Neutrophil (primary cell): ENCODE data around the gene PCBD2.

Experiments used
- H3K27ac ChIP-seq: fragments of 200-600 bp; sonication (generic); 2 replicates; pipeline ENCODE4 v1.5.1; 2016; ENCODE audit warnings: mild to moderate bottlenecking, moderate library complexity
- H3K27me3 ChIP-seq: fragments of 200-600 bp; sonication (generic); 2 replicates; pipeline ENCODE4 v1.6.0; 2016; ENCODE audit warnings: mild to moderate bottlenecking
- H3K36me3 ChIP-seq: fragments of 200-600 bp; sonication (generic); 2 replicates; pipeline ENCODE4 v1.5.1; 2017
- H3K4me1 ChIP-seq, 2 experiments: fragments of 200-600 bp in 1 of 2; sonication (generic) in 1 of 2; 1 replicate in 1 of 2; 2 replicates in 1 of 2; pipeline versions ENCODE4 v1.5.1 to v1.6.1; 2013 to 2016; ENCODE audit warnings: low read depth in 1 of 2, low read length in 1 of 2, mild to moderate bottlenecking in 1 of 2, moderate library complexity in 1 of 2; ENCODE audit not compliant: control insufficient read depth in 1 of 2, insufficient read depth in 1 of 2
- H3K4me3 ChIP-seq, 2 experiments: fragments of 200-600 bp in 1 of 2; sonication (generic) in 1 of 2; 1 replicate in 1 of 2; 2 replicates in 1 of 2; pipeline ENCODE4 v1.5.1; 2013 to 2016; ENCODE audit warnings: low read depth in 1 of 2, low read length in 1 of 2, mild to moderate bottlenecking in 1 of 2, moderate library complexity in 1 of 2
- H3K9me3 ChIP-seq: fragments of 200-600 bp; sonication (generic); 2 replicates; pipeline ENCODE4 v1.5.1; 2016
- CTCF ChIP-seq: fragments of 200-600 bp; sonication (generic); IDR thresholded peaks from 2 replicates; pipeline ENCODE4 v1.5.1; 2016; ENCODE audit warnings: antibody characterized with exemption

Gene PCBD2

GRCh38 chr5:134911285-134912206 is 6.6 kb downstream of the PCBD2 start:
- H3K27ac ChIP-seq: no peak overlapping the region
- H3K9me3 ChIP-seq: no peaks in the 10 kb centered on the region
- no peak for TF ChIP-seq CTCF
- H3K4me1 ChIP-seq: no peaks in the 10 kb centered on the region
- H3K4me3 ChIP-seq: no peak overlapping the region
- H3K36me3 ChIP-seq: peaks cover 54% of the 10 kb centered on the region
- H3K27me3 ChIP-seq: no peaks in the 10 kb centered on the region

- Histone ChIP-seq H3K27me3 (no peaks in the 10 kb centered on the region), H3K9me3 (no peaks in the 10 kb centered on the region), H3K4me3 (no peak overlapping the region), H3K27ac (no peak overlapping the region), H3K4me1 (no peaks in the 10 kb centered on the region), H3K36me3 (peaks cover 66% of the 10 kb centered on the region)
- TF ChIP-seq CTCF: no peak
Observed at GRCh38 chr5:134913254-134913653, 8.3 kb downstream of the PCBD2 start.

- Histone ChIP-seq H3K9me3 (no peaks in the 10 kb centered on the region), H3K4me1 (no peaks in the 10 kb centered on the region), H3K4me3 (no peak overlapping the region), H3K27ac (no peak overlapping the region), H3K36me3 (peaks cover 71% of the 10 kb centered on the region), H3K27me3 (no peaks in the 10 kb centered on the region)
- no peak for TF ChIP-seq CTCF
Observed at GRCh38 chr5:134913795-134914194, 8.9 kb downstream of the PCBD2 start.

DNA sequence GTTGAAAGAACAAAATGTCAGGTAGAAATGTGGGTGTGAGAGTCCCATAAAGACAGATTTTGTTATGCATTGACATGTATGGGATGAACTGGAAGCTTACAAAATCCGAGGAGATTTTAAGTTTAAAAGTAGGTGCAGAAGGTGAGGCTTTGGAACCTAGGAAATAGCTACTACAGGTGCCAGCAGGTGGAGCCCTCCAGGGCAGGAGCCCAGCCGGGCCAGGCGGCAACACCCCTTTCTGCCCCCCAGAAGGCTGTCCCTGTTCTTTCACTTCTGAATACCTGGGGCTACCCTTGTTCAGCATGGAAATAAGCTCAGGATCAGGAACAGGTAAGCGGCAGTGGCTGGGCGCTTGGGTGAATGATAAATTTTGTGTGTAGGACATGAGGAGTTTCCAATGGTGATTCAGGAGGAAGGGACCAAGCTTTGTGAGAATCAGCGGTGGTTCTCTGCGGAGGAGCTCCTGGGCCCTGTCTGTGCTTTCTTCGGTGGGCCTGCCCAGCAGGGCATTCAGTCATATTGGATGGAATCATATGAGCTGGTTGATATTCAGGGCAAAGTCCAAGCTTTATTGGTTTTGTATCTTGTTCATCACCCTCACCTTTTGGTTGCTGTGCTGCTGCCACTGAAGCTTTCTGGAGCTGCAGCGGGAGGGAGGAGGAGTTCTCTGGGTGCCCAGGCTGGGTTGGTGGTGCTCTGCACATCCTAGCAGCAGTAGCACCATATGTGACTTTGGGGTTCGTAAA is 12.3 kb downstream of the PCBD2 start:
- H3K9me3 ChIP-seq: no peaks in the 10 kb centered on the region
- no peak overlapping the region for H3K4me3 ChIP-seq
- no peaks in the 10 kb centered on the region for H3K27me3 ChIP-seq
- H3K4me1 ChIP-seq: no peaks in the 10 kb centered on the region
- no peak overlapping the region for H3K27ac ChIP-seq
- no peak for TF ChIP-seq CTCF
- H3K36me3 ChIP-seq: peaks cover 59% of the 10 kb centered on the region

DNA sequence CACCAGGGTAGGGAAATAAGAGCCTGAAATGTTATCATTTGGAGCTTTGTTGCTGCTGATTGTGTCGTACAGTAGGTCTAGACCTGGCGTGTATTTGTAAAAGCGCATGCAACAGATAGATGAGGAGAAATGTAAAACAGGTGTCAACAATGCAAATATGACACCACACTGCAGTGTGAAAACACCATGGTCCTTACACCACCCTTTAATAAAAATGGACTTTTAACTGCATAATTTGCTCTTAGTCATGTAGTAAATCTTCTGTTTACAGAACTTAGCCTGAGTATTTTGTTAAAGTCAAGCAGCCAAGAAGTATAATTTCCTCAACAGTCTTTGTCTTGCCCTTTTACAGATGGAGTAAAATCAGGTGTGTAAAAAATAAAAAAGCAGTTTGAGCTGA is 13.9 kb downstream of the PCBD2 start:
- no peaks in the 10 kb centered on the region for H3K9me3 ChIP-seq
- H3K27me3 ChIP-seq: no peaks in the 10 kb centered on the region
- no peaks in the 10 kb centered on the region for H3K4me1 ChIP-seq
- no peak for TF ChIP-seq CTCF
- no peak overlapping the region for H3K4me3 ChIP-seq
- H3K36me3 ChIP-seq: peaks cover 43% of the 10 kb centered on the region
- no peak overlapping the region for H3K27ac ChIP-seq
